B cell (primary cell): ENCODE data around the gene MDH2.

Experiments used
- EZH2 ChIP-seq: IDR thresholded peaks from 2 replicates; pipeline ENCODE4 v1.6.1; 2012; ENCODE audit warnings: borderline replicate concordance, low read depth, mild to moderate bottlenecking, moderate library complexity, low read length; ENCODE audit not compliant: insufficient read depth, poor library complexity, severe bottlenecking
- TF ChIP-seq, protein P1 (sequence below): fragments of 200-600 bp; IDR thresholded peaks from one replicate; pipeline ENCODE4 v1.8.0; 2022; ENCODE audit warnings: antibody characterized with exemption, mild to moderate bottlenecking

DNA sequence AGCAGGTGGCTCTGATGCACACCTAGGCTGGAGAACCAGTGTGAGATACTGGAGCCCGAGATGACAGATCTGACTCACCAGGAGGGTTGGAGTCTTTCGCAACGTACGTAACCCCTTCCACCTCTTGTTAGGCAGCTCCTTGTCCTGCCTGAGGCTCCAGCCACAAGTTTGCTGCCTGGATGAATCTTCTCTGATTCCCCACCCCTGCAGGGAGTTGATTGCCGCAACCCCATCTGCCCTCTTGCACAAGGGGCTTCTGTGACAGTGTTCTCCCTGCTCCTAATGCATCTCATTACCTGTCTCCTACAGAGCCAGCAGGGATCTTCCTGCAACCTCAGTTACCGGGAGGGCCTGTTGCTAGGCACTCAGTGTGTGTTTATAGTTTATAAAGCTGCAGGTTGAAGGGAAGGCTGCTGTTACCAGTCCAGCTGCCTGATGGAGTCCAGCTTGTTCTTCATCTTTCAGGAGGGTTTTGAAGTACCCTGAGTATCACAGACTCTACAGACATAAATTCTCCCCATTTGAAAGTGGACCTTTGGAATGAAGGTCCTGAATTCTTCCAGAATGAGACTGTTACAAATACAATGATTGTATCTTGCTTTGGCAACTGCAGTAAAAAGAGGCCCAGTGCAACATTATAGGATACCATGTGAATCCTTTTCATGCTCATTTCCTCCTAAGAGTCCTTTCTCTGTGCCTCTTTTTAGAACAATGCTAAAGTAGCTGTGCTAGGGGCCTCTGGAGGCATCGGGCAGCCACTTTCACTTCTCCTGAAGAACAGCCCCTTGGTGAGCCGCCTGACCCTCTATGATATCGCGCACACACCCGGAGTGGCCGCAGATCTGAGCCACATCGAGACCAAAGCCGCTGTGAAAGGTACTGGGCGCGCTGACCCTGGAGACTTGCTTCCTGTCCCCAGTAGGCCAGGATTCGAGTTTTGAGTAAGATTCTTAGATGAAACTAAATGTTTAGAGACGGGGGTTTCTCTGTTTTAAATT, 6.5 kb downstream of the MDH2 start:
- TF ChIP-seq, protein P1, sequence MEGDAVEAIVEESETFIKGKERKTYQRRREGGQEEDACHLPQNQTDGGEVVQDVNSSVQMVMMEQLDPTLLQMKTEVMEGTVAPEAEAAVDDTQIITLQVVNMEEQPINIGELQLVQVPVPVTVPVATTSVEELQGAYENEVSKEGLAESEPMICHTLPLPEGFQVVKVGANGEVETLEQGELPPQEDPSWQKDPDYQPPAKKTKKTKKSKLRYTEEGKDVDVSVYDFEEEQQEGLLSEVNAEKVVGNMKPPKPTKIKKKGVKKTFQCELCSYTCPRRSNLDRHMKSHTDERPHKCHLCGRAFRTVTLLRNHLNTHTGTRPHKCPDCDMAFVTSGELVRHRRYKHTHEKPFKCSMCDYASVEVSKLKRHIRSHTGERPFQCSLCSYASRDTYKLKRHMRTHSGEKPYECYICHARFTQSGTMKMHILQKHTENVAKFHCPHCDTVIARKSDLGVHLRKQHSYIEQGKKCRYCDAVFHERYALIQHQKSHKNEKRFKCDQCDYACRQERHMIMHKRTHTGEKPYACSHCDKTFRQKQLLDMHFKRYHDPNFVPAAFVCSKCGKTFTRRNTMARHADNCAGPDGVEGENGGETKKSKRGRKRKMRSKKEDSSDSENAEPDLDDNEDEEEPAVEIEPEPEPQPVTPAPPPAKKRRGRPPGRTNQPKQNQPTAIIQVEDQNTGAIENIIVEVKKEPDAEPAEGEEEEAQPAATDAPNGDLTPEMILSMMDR: no peak
- TF ChIP-seq EZH2: no peak
